Hepatocyte (in vitro differentiated cells): ENCODE results near the gene BCAS4.

Experiments
- CTCF ChIP-seq: fragments of 200-600 bp; sonication (generic); IDR thresholded peaks from 2 replicates; pipeline ENCODE4 v1.5.1; 2016; ENCODE audit warnings: antibody characterized with exemption, mild to moderate bottlenecking; ENCODE audit not compliant: poor library complexity
- EZH2phosphoT487 ChIP-seq: fragments of 200-600 bp; sonication (generic); IDR thresholded peaks from one replicate; pipeline ENCODE4 v1.6.1; 2018; ENCODE audit warnings: antibody characterized with exemption, mild to moderate bottlenecking, low read depth, moderate library complexity; ENCODE audit not compliant: unreplicated experiment, severe bottlenecking

- TF ChIP-seq CTCF, result no peak
- TF ChIP-seq EZH2phosphoT487, result no peak
These were observed 79.4 kb downstream of the BCAS4 start for GRCh38 chr20:50874111-50874757.
